NT2/D1 (cell line): Measurements from ENCODE around the gene MSRB1.

Experiments
- DNase-seq: peaks from one replicate; pipeline ENCODE4 v3.0.0-alpha.2; 2011; ENCODE audit warnings: low read depth, low spot score
- H3K27me3 ChIP-seq: 2 replicates; pipeline ENCODE4 v1.6.0; 2011; ENCODE audit warnings: mild to moderate bottlenecking; ENCODE audit not compliant: insufficient read length, insufficient read depth
- H3K36me3 ChIP-seq: 2 replicates; pipeline ENCODE4 v1.6.1; 2011; ENCODE audit warnings: mild to moderate bottlenecking, low read length, mixed read lengths; ENCODE audit not compliant: insufficient read depth, insufficient read length
- H3K4me1 ChIP-seq: 2 replicates; pipeline ENCODE4 v1.5.1; 2011; ENCODE audit not compliant: insufficient read depth, insufficient read length
- H3K4me3 ChIP-seq: 2 replicates; pipeline ENCODE4 v1.5.1; 2011; ENCODE audit warnings: low read depth; ENCODE audit not compliant: insufficient read length
- H3K9ac ChIP-seq: 2 replicates; pipeline ENCODE4 v1.6.0; 2011; ENCODE audit warnings: low read depth; ENCODE audit not compliant: insufficient read length
- H3K9me3 ChIP-seq: 2 replicates; pipeline ENCODE4 v1.5.1; 2011; ENCODE audit warnings: mild to moderate bottlenecking, low read length; ENCODE audit not compliant: insufficient read depth
- SUZ12 ChIP-seq: IDR thresholded peaks from 2 replicates; pipeline ENCODE4 v1.6.1; 2011; ENCODE audit not compliant: insufficient read length, insufficient read depth; ENCODE audit errors: extremely low read depth
- YY1 ChIP-seq: IDR thresholded peaks from 2 replicates; pipeline ENCODE4 v1.6.1; 2011; ENCODE audit not compliant: insufficient read length, insufficient read depth
- ZNF274 ChIP-seq: IDR thresholded peaks from 2 replicates; pipeline ENCODE4 v1.6.1; 2011; ENCODE audit warnings: mild to moderate bottlenecking, low read depth, low read length

MSRB1 gene, protein sequence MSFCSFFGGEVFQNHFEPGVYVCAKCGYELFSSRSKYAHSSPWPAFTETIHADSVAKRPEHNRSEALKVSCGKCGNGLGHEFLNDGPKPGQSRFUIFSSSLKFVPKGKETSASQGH

DNA sequence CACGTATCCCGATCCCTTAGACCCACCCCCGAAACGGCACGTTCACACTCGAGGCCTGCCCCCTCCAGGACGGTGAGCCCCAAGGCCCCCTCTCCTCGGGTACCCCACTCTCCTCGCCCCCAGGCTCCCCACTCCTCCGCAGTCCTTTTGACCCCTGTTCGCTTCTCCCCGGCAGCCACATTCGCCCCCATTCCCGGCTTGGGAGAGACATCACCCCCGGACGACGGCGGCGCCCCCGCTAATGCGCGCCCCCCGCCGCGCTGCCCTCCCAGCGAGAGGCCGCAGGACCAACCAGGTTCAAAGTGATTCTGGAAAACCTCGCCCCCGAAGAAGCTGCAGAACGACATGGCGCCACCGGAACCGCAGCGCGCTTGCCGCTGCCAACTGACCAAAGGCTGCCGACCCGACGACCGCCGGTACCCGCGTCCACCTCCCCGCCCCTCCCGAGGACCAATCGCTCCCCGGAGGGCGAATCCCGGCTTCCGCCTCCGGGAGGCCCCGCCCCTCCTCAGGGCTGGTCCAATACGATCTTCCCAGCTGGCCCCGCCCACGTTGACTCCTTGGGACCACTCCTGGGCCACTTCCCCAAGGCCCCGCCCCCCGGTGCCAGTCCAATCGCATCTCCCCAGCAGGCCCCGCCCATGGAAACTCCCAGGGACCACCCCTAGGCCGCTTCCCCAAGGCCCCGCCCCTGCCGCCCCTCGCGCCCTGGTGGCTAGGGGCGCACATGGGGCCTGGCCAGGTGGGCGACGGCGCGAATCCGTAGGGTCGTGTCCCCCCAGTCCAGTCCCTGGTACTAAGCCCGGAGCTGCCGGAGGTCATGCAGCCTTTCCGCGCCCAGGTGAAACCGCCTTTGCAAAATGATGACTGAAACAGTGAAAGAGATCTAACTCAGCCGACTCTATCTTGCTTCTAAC is at the start of gene MSRB1:
Gene MSRB1, minus strand, starts transcription at position 390 of the 917 bp plus-strand sequence. Its CDS starts 43 bp downstream, at position 347.
- peak; percentile 99 for DNase-seq
- Histone ChIP-seq H3K4me3 (peak within 1 kb of the TSS; percentile 85), H3K9me3 (no peaks in the 10 kb centered on the region), H3K9ac (peak within 1 kb of the TSS; percentile 93), H3K36me3 (peaks cover 30% of the 10 kb centered on the region), H3K27me3 (no peaks in the 10 kb centered on the region), H3K4me1 (peaks cover 28% of the 10 kb centered on the region)
- TF ChIP-seq YY1 (no peak), ZNF274 (no peak), SUZ12 (no peak)

DNA sequence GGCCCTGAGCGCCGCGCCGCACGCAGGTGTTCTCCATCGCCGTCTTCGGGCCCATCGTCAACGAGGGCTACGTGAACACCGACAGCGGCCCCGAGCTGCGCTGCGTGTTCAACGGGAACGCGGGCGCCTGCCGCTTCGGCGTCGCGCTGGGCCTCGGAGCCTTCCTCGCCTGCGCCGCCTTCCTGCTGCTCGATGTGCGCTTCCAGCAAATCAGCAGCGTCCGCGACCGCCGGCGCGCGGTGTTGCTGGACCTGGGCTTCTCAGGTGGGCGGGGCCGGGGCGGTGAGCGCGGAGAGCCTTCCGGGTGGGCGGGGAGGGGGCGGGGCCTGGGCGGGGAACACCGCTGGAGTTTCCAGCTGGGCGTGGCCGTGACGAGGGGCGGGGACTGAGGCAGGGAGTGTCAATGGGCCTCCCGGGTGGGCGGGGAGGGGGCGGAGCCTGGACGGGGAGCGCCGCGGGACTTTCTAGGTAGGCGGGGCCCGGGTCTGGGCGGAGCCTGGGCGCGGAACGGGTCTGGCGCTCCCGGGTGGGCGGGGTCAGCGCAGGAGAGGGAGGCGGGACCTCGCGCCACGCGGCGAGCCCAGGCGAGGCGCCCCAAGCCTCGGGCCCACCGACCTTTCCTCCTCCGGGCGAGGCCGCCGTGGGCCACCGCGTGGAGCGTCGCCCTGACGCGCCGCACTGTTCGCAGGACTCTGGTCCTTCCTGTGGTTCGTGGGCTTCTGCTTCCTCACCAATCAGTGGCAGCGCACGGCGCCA is 49.1 kb upstream of the MSRB1 start:
- peak; percentile 90 for DNase-seq
- Histone ChIP-seq H3K27me3 (peaks cover 28% of the 10 kb centered on the region), H3K4me3 (peak overlapping the region; percentile 85), H3K9me3 (no peaks in the 10 kb centered on the region), H3K9ac (peak overlapping the region; percentile 91), H3K36me3 (peaks cover 29% of the 10 kb centered on the region), H3K4me1 (peaks cover 29% of the 10 kb centered on the region)
- TF ChIP-seq YY1 (no peak), ZNF274 (no peak), SUZ12 (no peak)

DNA sequence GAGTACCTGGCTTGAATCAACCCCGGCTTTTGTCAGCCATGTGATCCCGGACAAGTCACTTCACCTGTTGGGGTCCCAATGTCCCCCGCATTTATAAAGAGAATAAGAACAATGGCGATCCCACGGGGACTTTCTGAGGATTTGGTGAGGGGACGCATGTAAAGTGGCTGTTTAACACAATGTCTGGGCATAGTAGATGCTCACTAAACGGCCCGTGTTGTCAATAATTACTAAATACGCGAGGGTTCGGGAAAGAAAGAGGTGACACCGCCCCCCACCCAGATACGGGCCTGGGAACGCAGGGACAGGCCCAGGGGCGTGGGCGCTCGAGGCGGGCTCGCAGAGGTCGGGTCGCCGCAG is 48.6 kb upstream of the MSRB1 start:
- Histone ChIP-seq H3K4me1 (peaks cover 33% of the 10 kb centered on the region), H3K9me3 (no peaks in the 10 kb centered on the region), H3K9ac (peak overlapping the region; percentile 69), H3K27me3 (peaks cover 28% of the 10 kb centered on the region), H3K36me3 (peaks cover 29% of the 10 kb centered on the region), H3K4me3 (peak overlapping the region; percentile 31)
- DNase-seq, result no peak
- no peak for TF ChIP-seq SUZ12
- TF ChIP-seq ZNF274, result no peak
- TF ChIP-seq YY1, result no peak

DNA sequence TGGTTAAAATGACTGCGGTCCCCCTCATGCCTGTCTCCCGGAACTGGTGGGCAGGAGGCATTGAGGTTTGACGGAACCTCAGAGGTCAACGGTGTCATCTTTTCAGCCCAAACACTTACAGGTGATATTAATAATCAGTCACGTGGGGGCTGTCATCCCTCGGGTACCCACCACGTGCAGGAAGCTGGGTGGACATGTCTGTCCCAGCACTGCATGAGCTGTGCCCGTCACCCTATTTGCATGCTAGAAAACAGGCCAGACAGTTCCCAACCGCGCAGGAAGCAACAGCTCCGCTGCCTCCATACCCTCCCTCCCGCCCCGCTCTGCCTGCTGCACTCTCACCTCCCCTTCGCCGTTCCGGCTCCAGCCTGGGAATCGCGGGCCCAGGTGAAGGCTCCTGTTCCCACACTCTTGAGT is 48.1 kb upstream of the MSRB1 start:
- H3K9ac ChIP-seq, result peak overlapping the region; percentile 89
- H3K36me3 ChIP-seq, result peaks cover 30% of the 10 kb centered on the region
- peak overlapping the region; percentile 63 for H3K4me3 ChIP-seq
- TF ChIP-seq YY1, result no peak
- TF ChIP-seq SUZ12, result no peak
- TF ChIP-seq ZNF274, result no peak
- DNase-seq, result no peak
- peaks cover 36% of the 10 kb centered on the region for H3K4me1 ChIP-seq
- peaks cover 28% of the 10 kb centered on the region for H3K27me3 ChIP-seq
- no peaks in the 10 kb centered on the region for H3K9me3 ChIP-seq

DNA sequence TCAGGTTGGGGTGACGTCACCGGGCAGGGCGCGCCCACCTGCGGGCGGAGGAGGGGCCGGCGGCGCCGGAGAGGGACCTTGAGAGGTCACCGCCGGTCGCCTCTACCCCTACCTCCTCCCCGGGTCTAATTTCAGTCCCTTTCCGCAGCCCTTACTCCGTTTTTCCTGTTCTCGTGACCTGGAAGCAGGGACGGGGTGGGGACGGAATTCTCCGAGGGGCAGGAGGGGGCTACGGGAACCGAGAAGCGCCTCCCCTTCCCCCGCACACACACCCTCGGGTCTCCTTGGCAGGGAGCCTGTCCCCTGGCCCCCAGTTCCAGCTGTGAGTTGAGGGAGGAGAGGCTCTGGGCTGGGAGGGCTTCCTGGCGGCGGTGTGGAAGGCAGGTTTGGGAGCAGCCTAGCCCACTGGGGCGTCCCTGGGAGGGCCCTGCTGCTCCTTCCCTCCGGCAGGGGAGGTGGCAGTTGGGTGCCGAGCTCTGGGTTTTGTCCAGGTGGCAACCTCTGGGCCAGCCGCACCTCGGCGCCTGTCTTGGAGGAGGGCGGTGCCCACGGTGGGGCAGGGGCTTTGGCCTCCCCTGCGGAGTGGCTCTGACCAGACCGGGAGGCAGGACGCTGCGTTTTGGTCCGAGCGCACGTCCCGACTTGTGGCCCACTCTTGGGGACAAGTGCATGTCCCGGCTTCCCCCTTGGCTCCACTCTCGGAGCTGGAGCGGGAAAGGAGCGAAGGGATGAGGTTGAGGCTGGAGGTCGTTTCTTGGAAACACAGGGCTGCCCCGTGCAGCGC is 47.5 kb upstream of the MSRB1 start:
- DNase-seq, result no peak
- TF ChIP-seq SUZ12, result no peak
- no peak for TF ChIP-seq YY1
- TF ChIP-seq ZNF274, result no peak
- H3K4me3 ChIP-seq, result peak overlapping the region; percentile 63
- H3K36me3 ChIP-seq, result peaks cover 31% of the 10 kb centered on the region
- no peaks in the 10 kb centered on the region for H3K9me3 ChIP-seq
- peak overlapping the region; percentile 89 for H3K9ac ChIP-seq
- H3K27me3 ChIP-seq, result peaks cover 28% of the 10 kb centered on the region
- H3K4me1 ChIP-seq, result peaks cover 42% of the 10 kb centered on the region

DNA sequence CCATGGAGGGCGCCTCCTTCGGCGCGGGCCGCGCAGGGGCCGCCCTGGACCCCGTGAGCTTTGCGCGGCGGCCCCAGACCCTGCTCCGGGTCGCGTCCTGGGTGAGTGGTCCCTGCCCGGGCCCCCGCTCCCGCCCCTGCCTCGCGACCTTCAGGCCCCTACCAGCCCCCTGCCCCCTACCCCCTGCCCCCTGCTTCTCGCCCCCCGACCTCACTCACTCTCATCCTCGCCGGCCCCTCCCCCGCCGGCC is 47.0 kb upstream of the MSRB1 start:
- Histone ChIP-seq H3K4me3 (peak overlapping the region; percentile 49), H3K36me3 (peaks cover 31% of the 10 kb centered on the region), H3K9me3 (no peaks in the 10 kb centered on the region), H3K4me1 (peaks cover 45% of the 10 kb centered on the region), H3K27me3 (peaks cover 28% of the 10 kb centered on the region), H3K9ac (peak overlapping the region; percentile 58)
- no peak for DNase-seq
- no peak for TF ChIP-seq YY1
- TF ChIP-seq SUZ12, result no peak
- no peak for TF ChIP-seq ZNF274
